ENCODE results near the gene STARD10.

The STARD10 gene

GRCh38 chr11:72780296-72781062 is 13.4 kb downstream of the STARD10 start:
- DNase-seq (ENCODE audit: low read depth in 2 of 2), result no peak

- no peak for DNase-seq (ENCODE audit: low read depth in 2 of 2)
These were observed 14.2 kb downstream of the STARD10 start for GRCh38 chr11:72779495-72780128.

- DNase-seq (ENCODE audit: low read depth in 2 of 2), result no peak
These were observed 15.0 kb downstream of the STARD10 start for GRCh38 chr11:72778535-72779494.

GRCh38 chr11:72777755-72778278 is 16.0 kb downstream of the STARD10 start:
- DNase-seq (ENCODE audit: low read depth in 2 of 2), result no peak

GRCh38 chr11:72776844-72777754 is 16.7 kb downstream of the STARD10 start:
- DNase-seq (ENCODE audit: low read depth in 2 of 2), result no peak

- DNase-seq (ENCODE audit: low read depth in 2 of 2), result no peak
These were observed 17.6 kb downstream of the STARD10 start for GRCh38 chr11:72776117-72776843.

GRCh38 chr11:72775288-72776110 is 18.3 kb downstream of the STARD10 start:
- no peak for DNase-seq (ENCODE audit: low read depth in 2 of 2)

- DNase-seq (ENCODE audit: low read depth in 2 of 2), result no peak
These were observed 19.3 kb downstream of the STARD10 start for GRCh38 chr11:72774499-72774898.

- no peak for DNase-seq (ENCODE audit: low read depth in 2 of 2)
These were observed 20.2 kb downstream of the STARD10 start for GRCh38 chr11:72773696-72774095.

GRCh38 chr11:72773291-72773690 is 20.6 kb downstream of the STARD10 start:
- DNase-seq (ENCODE audit: low read depth in 2 of 2), result no peak

GRCh38 chr11:72772059-72772458 is 21.8 kb downstream of the STARD10 start:
- DNase-seq (ENCODE audit: low read depth in 2 of 2), result no peak

GRCh38 chr11:72771507-72771906 is 22.3 kb downstream of the STARD10 start:
- no peak for DNase-seq (ENCODE audit: low read depth in 2 of 2)

- DNase-seq (ENCODE audit: low read depth in 2 of 2), result no peak
These were observed 23.0 kb downstream of the STARD10 start for GRCh38 chr11:72770799-72771198.

- DNase-seq (ENCODE audit: low read depth in 2 of 2), result no peak
These were observed 24.2 kb downstream of the STARD10 start for GRCh38 chr11:72769680-72770079.

- no peak for DNase-seq (ENCODE audit: low read depth in 2 of 2)
These were observed 25.3 kb downstream of the STARD10 start for GRCh38 chr11:72768581-72768980.

GRCh38 chr11:72767203-72768062 is 26.4 kb downstream of the STARD10 start:
- no peak for DNase-seq (ENCODE audit: low read depth in 2 of 2)

GRCh38 chr11:72766152-72766902 is 27.5 kb downstream of the STARD10 start:
- DNase-seq (ENCODE audit: low read depth in 2 of 2), result no peak

- DNase-seq (ENCODE audit: low read depth in 2 of 2), result no peak
These were observed 29.3 kb downstream of the STARD10 start for GRCh38 chr11:72764503-72764902.

Measured in stimulated activated CD8-positive, alpha-beta memory T cell treated with anti-CD3 and anti-CD28 coated beads, Interleukin-2, amount 100 ng/mL, for 48 hours (primary cell).